ENCODE results near the gene ETNK2.

DNA sequence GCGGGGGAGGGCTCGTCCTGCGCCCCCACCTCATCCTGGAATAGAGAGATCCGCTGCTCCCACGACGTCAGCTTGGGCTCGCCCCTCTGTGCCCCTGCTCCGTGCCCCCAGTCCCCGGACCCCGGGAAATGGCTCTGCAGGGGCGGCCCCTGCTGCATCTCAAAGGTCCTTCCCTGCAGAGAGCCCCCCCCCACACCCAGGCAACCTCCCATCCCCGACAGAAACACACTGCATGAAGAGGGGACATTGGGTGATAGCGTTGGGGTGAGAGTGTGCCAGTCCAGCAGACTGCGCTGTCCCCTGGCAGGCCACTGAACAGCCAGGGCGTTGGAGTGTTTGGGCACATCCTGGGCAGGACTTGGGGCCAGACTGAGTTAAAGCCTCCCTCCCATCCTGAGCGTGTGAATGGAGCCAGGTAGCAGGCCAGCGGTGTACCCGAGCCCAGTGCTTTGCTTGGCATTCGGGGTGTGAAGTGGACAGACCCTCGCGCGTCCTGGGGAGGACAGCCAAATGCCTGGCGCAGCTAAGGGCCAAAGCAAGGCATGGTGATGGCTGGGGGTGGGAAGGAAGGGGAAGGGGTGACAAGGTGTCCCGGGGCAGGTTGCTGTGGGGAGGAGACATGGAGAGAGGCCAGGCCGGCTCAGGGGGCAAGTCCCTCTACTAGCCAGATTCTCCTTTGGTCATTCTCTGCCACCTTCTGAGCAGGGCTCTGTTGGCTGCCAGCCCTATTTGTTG is 633 bp upstream of the ETNK2 start:
- TF ChIP-seq EZH2 (IDR thresholded peaks at IDR 0.05; ENCODE audit: borderline replicate concordance): no peak
- no peak for TF ChIP-seq EZH2phosphoT487 (IDR thresholded peaks at IDR 0.05; ENCODE audit: low read depth, severe bottlenecking, unreplicated experiment)
